HL-60/S4 treated with retinoic acid at 250 ng/mL for 4 days and 3 days (cell line): ENCODE results near the gene CLRN2.

Experiments
- in situ Hi-C: fragments of 300-500 bp; cut with MboI; formaldehyde crosslinking; loops from 2 replicates; pipeline ENCODE4 v1.7.0; 2022; ENCODE audit warnings: low sequenced_read_pairs

Gene CLRN2

GRCh38 chr4:17514865-17515264, at the start of gene CLRN2:
Gene CLRN2 (plus strand): TSS chr4:17515165. CDS start chr4:17515267, 102 bp downstream.
- in situ Hi-C loops, result no loop called here

GRCh38 chr4:17468619-17469221, 46.2 kb upstream of the CLRN2 start:
- in situ Hi-C loops, result no loop called here

GRCh38 chr4:17469931-17470674, 44.9 kb upstream of the CLRN2 start:
- in situ Hi-C loops, result no loop called here

GRCh38 chr4:17475481-17475880, 39.5 kb upstream of the CLRN2 start:
- in situ Hi-C loops, result no loop called here

GRCh38 chr4:17476853-17477252, 38.1 kb upstream of the CLRN2 start:
- in situ Hi-C loops, result no loop called here

- in situ Hi-C loops, result no loop called here
Observed at GRCh38 chr4:17477774-17478472, 37.0 kb upstream of the CLRN2 start.

- in situ Hi-C loops, result no loop called here
Observed at GRCh38 chr4:17480210-17480927, 34.6 kb upstream of the CLRN2 start.

GRCh38 chr4:17480955-17481354, 34.0 kb upstream of the CLRN2 start:
- in situ Hi-C loops, result no loop called here

GRCh38 chr4:17482716-17483115, 32.2 kb upstream of the CLRN2 start:
- in situ Hi-C loops, result no loop called here

GRCh38 chr4:17489123-17489522, 25.8 kb upstream of the CLRN2 start:
- in situ Hi-C loops, result no loop called here

- in situ Hi-C loops, result no loop called here
Observed at GRCh38 chr4:17489721-17490120, 25.2 kb upstream of the CLRN2 start.

- in situ Hi-C loops, result no loop called here
Observed at GRCh38 chr4:17490575-17491059, 24.3 kb upstream of the CLRN2 start.

- in situ Hi-C loops, result no loop called here
Observed at GRCh38 chr4:17491196-17491595, 23.8 kb upstream of the CLRN2 start.

GRCh38 chr4:17492058-17492741, 22.8 kb upstream of the CLRN2 start:
- in situ Hi-C loops, result no loop called here

GRCh38 chr4:17492876-17493275, 22.1 kb upstream of the CLRN2 start:
- in situ Hi-C loops, result no loop called here

- in situ Hi-C loops, result no loop called here
Observed at GRCh38 chr4:17493619-17494018, 21.3 kb upstream of the CLRN2 start.

- in situ Hi-C loops, result no loop called here
Observed at GRCh38 chr4:17494258-17495190, 20.4 kb upstream of the CLRN2 start.

GRCh38 chr4:17497890-17498523, 17.0 kb upstream of the CLRN2 start:
- in situ Hi-C loops, result no loop called here

GRCh38 chr4:17500574-17500973, 14.4 kb upstream of the CLRN2 start:
- in situ Hi-C loops, result no loop called here
